GM12878 (cell line): ENCODE measurements around the gene DAD1. TPM values are rescaled to one million over a fixed set of nuclear protein-coding genes. Genes with fewer than 3 reads are reported as not detected.

Source experiments
- ATF2 ChIP-seq: IDR thresholded peaks from 2 replicates; pipeline ENCODE4 v1.6.1; 2012; ENCODE audit warnings: low read length, inconsistent platforms
- BCL3 ChIP-seq: IDR thresholded peaks from 2 replicates; pipeline ENCODE4 v1.6.1; 2011; ENCODE audit warnings: borderline replicate concordance, low read depth, mild to moderate bottlenecking, moderate library complexity, low read length; ENCODE audit not compliant: insufficient read depth, poor library complexity, severe bottlenecking
- CBFB ChIP-seq: IDR thresholded peaks from 2 replicates; pipeline ENCODE4 v1.6.1; 2016; ENCODE audit warnings: antibody characterized with exemption, low read depth
- CBX5 ChIP-seq: sonication (generic); IDR thresholded peaks from 2 replicates; pipeline ENCODE4 v1.6.1; 2016; ENCODE audit warnings: low read depth, moderate library complexity, mild to moderate bottlenecking, inconsistent platforms
- CHD2 ChIP-seq: IDR thresholded peaks from 2 replicates; pipeline ENCODE4 v1.6.1; 2011; ENCODE audit warnings: low read depth, low read length, improper control_type of control experiment, borderline replicate concordance
- CHD4 ChIP-seq: fragments of 200-600 bp; sonication (generic); IDR thresholded peaks from 2 replicates; pipeline ENCODE4 v1.6.1; 2016; ENCODE audit warnings: mild to moderate bottlenecking
- CREB1 ChIP-seq: IDR thresholded peaks from 2 replicates; pipeline ENCODE4 v1.6.1; 2012; ENCODE audit warnings: low read depth, mild to moderate bottlenecking, inconsistent platforms
- IKZF2 ChIP-seq, 2 experiments: fragments of 450-650 bp; IDR thresholded peaks; 2 replicates each; pipeline ENCODE4 v1.6.1; 2017; ENCODE audit warnings: mild to moderate bottlenecking in 2 of 2, moderate library complexity in 2 of 2
- KLF5 ChIP-seq: fragments of 450-650 bp; IDR thresholded peaks from 2 replicates; pipeline ENCODE4 v1.6.1; 2014; ENCODE audit warnings: mild to moderate bottlenecking; ENCODE audit not compliant: partially characterized antibody
- SIN3A ChIP-seq: IDR thresholded peaks from 2 replicates; pipeline ENCODE4 v1.6.1; 2012; ENCODE audit warnings: low read depth, low read length, improper control_type of control experiment
- SIX5 ChIP-seq: IDR thresholded peaks from 2 replicates; pipeline ENCODE4 v1.6.1; 2011; ENCODE audit warnings: mild to moderate bottlenecking, low read depth, low read length, moderate library complexity; ENCODE audit not compliant: severe bottlenecking
- SMARCA5 ChIP-seq: fragments of 450-650 bp; IDR thresholded peaks from 2 replicates; pipeline ENCODE4 v1.6.1; 2017; ENCODE audit warnings: mild to moderate bottlenecking
- SREBF1 ChIP-seq: IDR thresholded peaks from 2 replicates; pipeline ENCODE4 v1.6.1; 2012; ENCODE audit warnings: mild to moderate bottlenecking, low read length
- SRF ChIP-seq, 2 experiments: IDR thresholded peaks; 2 replicates each; pipeline ENCODE4 v1.6.1; 2011; ENCODE audit warnings: low read depth in 2 of 2, low read length in 2 of 2, mild to moderate bottlenecking in 1 of 2, moderate library complexity in 1 of 2
- SUPT20H ChIP-seq: IDR thresholded peaks from 2 replicates; pipeline ENCODE4 v1.6.1; 2011; ENCODE audit warnings: low read depth, mild to moderate bottlenecking, low read length, moderate library complexity, borderline replicate concordance; ENCODE audit not compliant: control insufficient read depth
- TARDBP ChIP-seq: IDR thresholded peaks from 2 replicates; pipeline ENCODE4 v1.6.1; 2016; ENCODE audit warnings: borderline replicate concordance
- TCF7 ChIP-seq: IDR thresholded peaks from 2 replicates; pipeline ENCODE4 v1.6.1; 2014; ENCODE audit warnings: antibody characterized with exemption, borderline replicate concordance
- YBX1 ChIP-seq: fragments of 450-650 bp; IDR thresholded peaks from 2 replicates; pipeline ENCODE4 v1.6.1; 2016; ENCODE audit warnings: antibody characterized with exemption
- ZZZ3 ChIP-seq: IDR thresholded peaks from 2 replicates; pipeline ENCODE4 v1.6.1; 2011; ENCODE audit warnings: low read depth; ENCODE audit not compliant: control insufficient read depth, insufficient read length
- polyA plus RNA-seq, 11 experiments: library from polyadenylated mRNA; depleted of rRNA in 4 of 11; unstranded in 6 of 11; stranded (reverse) in 5 of 11; fragments of >200 nt; fragmentation: Nextera tagmentation in 4 of 11; fragmentation: Illumina TruSeq in 1 of 11; extraction: Ambion mirVana in 4 of 11; extraction: Trizol in 1 of 11; gene quantifications; 1 replicate in 1 of 11; 2 replicates in 10 of 11; pipeline versions ENCODE4 v1.2.1 to v1.2.3, GENCODE V29; 2011 to 2016; ENCODE audit warnings: inconsistent platforms in 2 of 11, missing spikeins in 2 of 11, low read depth in 1 of 11
- total RNA-seq, 4 experiments: library from RNA; depleted of rRNA in 3 of 4; stranded (reverse); fragments of >200 nt in 3 of 4; fragmentation: Illumina TruSeq in 1 of 4; extraction: Trizol in 1 of 4; gene quantifications; 2 replicates each; pipeline versions ENCODE4 v1.2.1 to v1.2.3, GENCODE V29; 2013 to 2021
- TF ChIP-seq, protein P1 (sequence below): fragments of 450-650 bp; IDR thresholded peaks from 2 replicates; pipeline ENCODE4 v1.6.1; 2017; ENCODE audit warnings: antibody characterized with exemption, mild to moderate bottlenecking, moderate library complexity
- TF ChIP-seq, protein P2 (sequence below): fragments of 450-650 bp; conservative IDR thresholded peaks from 2 replicates; pipeline ENCODE4 v1.6.1; 2017; ENCODE audit warnings: mild to moderate bottlenecking, moderate library complexity

DAD1 gene
- total and polyA plus RNA-seq, 10 of the 15 experiments (the other 5 are each of a cell fraction or from before 2014, with no cell fraction given), result 161 to 920 (median 319) TPM

GRCh38 chr14:22531451-22532344 lies 57.3 kb downstream of the DAD1 start (continued):
- TF ChIP-seq ATF2 (peak; percentile 93), BCL3 (peak; percentile 74), YBX1 (no peak), SIN3A (no peak), CREB1 (no peak), CHD2 (no peak), CBFB (peak; percentile 91), IKZF2 (IDR thresholded peaks at IDR 0.05) (peak; percentile 87 to 89), SIX5 (no peak), CBX5 (peak; percentile 60), SREBF1 (no peak; the same call in 1 of the 2 replicates), TARDBP (0 out of 2 replicates have a peak, but pooled peaks have one; percentile 16), CHD4 (no peak), SRF (IDR thresholded peaks at IDR 0.05; ENCODE audit: low read depth in 2 of 2, low read length in 2 of 2) (no peak), SMARCA5 (no peak), SUPT20H (no peak), ZZZ3 (no peak), KLF5 (peak; percentile 93), TCF7 (peak; percentile 75; the same call in 1 of the 2 replicates)
- TF ChIP-seq, protein P1, sequence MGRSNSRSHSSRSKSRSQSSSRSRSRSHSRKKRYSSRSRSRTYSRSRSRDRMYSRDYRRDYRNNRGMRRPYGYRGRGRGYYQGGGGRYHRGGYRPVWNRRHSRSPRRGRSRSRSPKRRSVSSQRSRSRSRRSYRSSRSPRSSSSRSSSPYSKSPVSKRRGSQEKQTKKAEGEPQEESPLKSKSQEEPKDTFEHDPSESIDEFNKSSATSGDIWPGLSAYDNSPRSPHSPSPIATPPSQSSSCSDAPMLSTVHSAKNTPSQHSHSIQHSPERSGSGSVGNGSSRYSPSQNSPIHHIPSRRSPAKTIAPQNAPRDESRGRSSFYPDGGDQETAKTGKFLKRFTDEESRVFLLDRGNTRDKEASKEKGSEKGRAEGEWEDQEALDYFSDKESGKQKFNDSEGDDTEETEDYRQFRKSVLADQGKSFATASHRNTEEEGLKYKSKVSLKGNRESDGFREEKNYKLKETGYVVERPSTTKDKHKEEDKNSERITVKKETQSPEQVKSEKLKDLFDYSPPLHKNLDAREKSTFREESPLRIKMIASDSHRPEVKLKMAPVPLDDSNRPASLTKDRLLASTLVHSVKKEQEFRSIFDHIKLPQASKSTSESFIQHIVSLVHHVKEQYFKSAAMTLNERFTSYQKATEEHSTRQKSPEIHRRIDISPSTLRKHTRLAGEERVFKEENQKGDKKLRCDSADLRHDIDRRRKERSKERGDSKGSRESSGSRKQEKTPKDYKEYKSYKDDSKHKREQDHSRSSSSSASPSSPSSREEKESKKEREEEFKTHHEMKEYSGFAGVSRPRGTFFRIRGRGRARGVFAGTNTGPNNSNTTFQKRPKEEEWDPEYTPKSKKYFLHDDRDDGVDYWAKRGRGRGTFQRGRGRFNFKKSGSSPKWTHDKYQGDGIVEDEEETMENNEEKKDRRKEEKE, result no peak
- TF ChIP-seq, protein P2, sequence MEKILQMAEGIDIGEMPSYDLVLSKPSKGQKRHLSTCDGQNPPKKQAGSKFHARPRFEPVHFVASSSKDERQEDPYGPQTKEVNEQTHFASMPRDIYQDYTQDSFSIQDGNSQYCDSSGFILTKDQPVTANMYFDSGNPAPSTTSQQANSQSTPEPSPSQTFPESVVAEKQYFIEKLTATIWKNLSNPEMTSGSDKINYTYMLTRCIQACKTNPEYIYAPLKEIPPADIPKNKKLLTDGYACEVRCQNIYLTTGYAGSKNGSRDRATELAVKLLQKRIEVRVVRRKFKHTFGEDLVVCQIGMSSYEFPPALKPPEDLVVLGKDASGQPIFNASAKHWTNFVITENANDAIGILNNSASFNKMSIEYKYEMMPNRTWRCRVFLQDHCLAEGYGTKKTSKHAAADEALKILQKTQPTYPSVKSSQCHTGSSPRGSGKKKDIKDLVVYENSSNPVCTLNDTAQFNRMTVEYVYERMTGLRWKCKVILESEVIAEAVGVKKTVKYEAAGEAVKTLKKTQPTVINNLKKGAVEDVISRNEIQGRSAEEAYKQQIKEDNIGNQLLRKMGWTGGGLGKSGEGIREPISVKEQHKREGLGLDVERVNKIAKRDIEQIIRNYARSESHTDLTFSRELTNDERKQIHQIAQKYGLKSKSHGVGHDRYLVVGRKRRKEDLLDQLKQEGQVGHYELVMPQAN, result no peak
